Chondrocyte (in vitro differentiated cells): ENCODE measurements around the gene DSG2. TPM values are rescaled to one million over a fixed set of nuclear protein-coding genes. Genes with fewer than 3 reads are reported as not detected.
"Not testable (repeated sequence)": the region's sequence is repeated elsewhere in the genome, so short reads cannot be mapped to it uniquely, and the experiment has no call there.

Source experiments
- DNase-seq: peaks from one replicate; pipeline ENCODE4 v3.0.0; 2021; ENCODE audit warnings: mixed read lengths, low spot score
- H3K27ac Mint-ChIP-seq: one replicate; pipeline ENCODE4 v1.8.0; 2021; ENCODE audit warnings: mild to moderate bottlenecking, moderate library complexity, mixed read lengths; ENCODE audit not compliant: unreplicated experiment
- H3K27me3 Mint-ChIP-seq: 2 replicates; pipeline ENCODE4 v1.8.0; 2021; ENCODE audit warnings: low read depth, mixed read lengths
- H3K36me3 Mint-ChIP-seq: 2 replicates; pipeline ENCODE4 v1.8.0; 2021; ENCODE audit warnings: low read depth, mixed read lengths
- H3K4me1 Mint-ChIP-seq: 2 replicates; pipeline ENCODE4 v1.8.0; 2021; ENCODE audit warnings: low read depth, mild to moderate bottlenecking, mixed read lengths
- H3K4me3 Mint-ChIP-seq: one replicate; pipeline ENCODE4 v1.8.0; 2021; ENCODE audit warnings: mild to moderate bottlenecking, moderate library complexity, mixed read lengths; ENCODE audit not compliant: unreplicated experiment
- H3K9me3 Mint-ChIP-seq: 2 replicates; pipeline ENCODE4 v1.8.0; 2021; ENCODE audit warnings: low read depth, mixed read lengths
- total RNA-seq: library from RNA; stranded (reverse); gene quantifications from 3 replicates; pipeline ENCODE4 v1.2.1, GENCODE V29; 2021
- TF ChIP-seq, protein P1 (sequence below): fragments of 200-600 bp; sonication (generic); IDR thresholded peaks from 2 replicates; pipeline ENCODE4 v1.5.0; 2021; ENCODE audit warnings: antibody characterized with exemption, mild to moderate bottlenecking, moderate library complexity

Gene DSG2
- total RNA-seq, 1 donor from 2014 or later: 45.0 TPM

DNA sequence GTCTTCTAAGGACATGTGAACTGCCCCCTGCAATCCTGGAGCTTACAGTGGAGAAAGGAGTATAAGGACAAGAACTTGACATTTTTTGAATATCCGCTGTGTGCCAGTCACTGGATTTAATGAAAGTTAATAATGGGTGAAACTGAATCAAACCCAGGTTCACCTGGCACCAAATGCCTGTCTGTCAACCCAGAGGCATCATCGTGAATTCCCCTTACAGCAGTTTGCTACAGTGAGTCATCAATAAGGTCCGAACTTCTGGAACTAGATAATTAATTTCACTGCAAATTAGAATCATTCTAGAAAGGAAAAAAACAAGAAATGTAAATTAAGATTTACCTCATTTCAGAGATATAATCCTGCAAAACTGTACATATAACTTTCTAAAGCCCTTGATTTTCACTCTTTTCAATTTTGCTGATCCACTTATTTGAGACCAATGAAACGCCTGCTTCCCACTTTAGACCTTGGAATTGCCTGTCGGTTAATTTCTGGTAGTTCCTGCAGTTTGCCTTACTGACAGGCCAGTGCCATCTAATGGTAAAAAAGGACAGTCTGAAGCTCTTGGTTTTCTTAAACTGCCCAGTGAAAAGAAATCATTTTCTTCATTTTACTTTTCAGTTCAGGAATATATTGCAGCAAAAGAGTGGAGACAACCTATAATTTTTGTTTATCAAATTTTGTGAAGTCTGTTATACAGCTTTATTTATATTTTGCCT is 8.2 kb downstream of the DSG2 start:
- no peak for DNase-seq
- Mint-ChIP-seq H3K27ac (no peak overlapping the region), H3K4me3 (no peak overlapping the region), H3K9me3 (no peaks in the 10 kb centered on the region), H3K27me3 (no peaks in the 10 kb centered on the region), H3K4me1 (peaks cover 9% of the 10 kb centered on the region), H3K36me3 (no peaks in the 10 kb centered on the region)
- TF ChIP-seq, protein P1, sequence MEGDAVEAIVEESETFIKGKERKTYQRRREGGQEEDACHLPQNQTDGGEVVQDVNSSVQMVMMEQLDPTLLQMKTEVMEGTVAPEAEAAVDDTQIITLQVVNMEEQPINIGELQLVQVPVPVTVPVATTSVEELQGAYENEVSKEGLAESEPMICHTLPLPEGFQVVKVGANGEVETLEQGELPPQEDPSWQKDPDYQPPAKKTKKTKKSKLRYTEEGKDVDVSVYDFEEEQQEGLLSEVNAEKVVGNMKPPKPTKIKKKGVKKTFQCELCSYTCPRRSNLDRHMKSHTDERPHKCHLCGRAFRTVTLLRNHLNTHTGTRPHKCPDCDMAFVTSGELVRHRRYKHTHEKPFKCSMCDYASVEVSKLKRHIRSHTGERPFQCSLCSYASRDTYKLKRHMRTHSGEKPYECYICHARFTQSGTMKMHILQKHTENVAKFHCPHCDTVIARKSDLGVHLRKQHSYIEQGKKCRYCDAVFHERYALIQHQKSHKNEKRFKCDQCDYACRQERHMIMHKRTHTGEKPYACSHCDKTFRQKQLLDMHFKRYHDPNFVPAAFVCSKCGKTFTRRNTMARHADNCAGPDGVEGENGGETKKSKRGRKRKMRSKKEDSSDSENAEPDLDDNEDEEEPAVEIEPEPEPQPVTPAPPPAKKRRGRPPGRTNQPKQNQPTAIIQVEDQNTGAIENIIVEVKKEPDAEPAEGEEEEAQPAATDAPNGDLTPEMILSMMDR: peak; percentile 81

DNA sequence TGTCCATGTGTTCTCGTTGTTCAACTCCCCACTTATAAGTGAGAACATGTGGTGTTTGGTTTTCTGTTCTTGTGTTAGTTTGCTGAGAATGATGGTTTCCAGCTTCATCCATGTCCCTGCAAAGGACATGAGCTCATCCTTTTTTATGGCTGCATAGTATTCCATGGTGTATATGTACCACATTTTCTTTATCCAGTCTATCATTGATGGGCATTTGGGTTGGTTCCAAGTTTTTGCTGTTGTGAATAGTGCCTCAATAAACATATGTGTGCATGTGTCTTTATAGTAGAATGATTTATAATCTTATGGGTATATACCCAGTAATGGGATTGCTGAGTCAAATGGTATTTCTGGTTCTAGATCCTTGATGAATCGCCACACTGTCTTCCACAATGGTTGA is 9.1 kb downstream of the DSG2 start:
- not testable (repeated sequence) for H3K27ac Mint-ChIP-seq, H3K27me3 Mint-ChIP-seq, H3K36me3 Mint-ChIP-seq, DNase-seq, H3K9me3 Mint-ChIP-seq, H3K4me3 Mint-ChIP-seq
- peaks cover 14% of the 10 kb centered on the region for H3K4me1 Mint-ChIP-seq

DNA sequence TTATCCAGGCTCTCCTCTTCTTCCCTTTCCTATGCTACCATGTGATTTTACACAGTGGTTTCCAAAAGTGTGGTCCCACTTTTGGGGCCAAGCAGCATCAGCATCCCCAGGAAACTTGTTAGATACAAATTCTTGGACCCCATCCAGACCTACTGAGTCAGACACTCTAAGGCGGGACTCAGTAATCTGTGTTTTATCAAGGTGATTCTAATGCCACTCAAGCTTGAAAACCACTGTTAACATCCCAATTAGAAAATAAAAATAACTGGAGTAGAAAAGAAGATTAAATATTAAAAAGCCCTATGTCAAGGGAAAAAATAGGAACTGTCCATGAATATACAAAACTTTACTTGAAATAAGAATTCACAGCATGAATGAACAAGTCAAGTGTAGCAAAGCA is 10.8 kb downstream of the DSG2 start:
- TF ChIP-seq, protein P1: no peak
- Mint-ChIP-seq H3K27ac (no peak overlapping the region), H3K4me1 (peaks cover 31% of the 10 kb centered on the region), H3K4me3 (no peak overlapping the region), H3K27me3 (no peaks in the 10 kb centered on the region), H3K9me3 (no peaks in the 10 kb centered on the region), H3K36me3 (no peaks in the 10 kb centered on the region)
- no peak for DNase-seq

DNA sequence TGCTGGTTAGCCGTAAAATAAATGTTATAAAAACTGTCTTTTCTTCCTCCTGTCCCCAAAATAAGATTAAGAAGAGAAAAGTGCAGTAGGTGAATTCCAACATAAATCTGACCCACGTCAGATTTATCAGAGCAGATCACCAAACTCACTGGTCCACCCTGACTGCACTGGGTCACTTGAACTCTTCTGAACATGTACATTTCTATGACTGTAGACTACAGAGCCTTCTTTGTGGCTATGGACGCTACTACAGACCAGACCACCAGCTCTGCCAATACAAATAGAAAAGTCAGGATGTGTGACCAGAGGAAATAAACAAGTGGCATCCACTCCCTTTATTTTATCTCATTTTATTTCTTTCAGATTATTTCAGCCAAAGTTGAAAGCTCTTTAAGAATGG is 11.6 kb downstream of the DSG2 start:
- no peaks in the 10 kb centered on the region for H3K27me3 Mint-ChIP-seq
- TF ChIP-seq, protein P1: no peak
- no peaks in the 10 kb centered on the region for H3K9me3 Mint-ChIP-seq
- H3K4me1 Mint-ChIP-seq: peaks cover 34% of the 10 kb centered on the region
- H3K27ac Mint-ChIP-seq: no peak overlapping the region
- no peaks in the 10 kb centered on the region for H3K36me3 Mint-ChIP-seq
- H3K4me3 Mint-ChIP-seq: no peak overlapping the region
- DNase-seq: no peak

DNA sequence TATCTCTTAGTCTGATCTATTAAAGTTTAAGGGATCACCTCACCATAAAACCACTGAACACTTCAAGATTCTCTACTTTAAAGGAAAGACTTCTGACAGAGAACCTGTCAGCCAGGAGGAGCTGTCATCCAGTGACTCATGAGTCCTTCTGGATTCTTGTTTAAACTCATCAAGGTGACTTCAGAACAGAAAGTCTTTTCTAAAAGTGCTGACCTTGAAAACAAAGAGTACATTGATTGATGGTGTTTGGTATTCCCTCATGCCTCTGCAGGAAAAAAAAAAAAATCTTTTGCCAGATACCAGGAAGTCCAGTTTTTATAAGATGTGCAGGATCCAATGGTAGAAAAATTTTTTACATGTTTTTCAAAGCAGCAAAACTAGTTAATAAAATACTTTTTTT is 12.3 kb downstream of the DSG2 start:
- Mint-ChIP-seq H3K36me3 (no peaks in the 10 kb centered on the region), H3K9me3 (no peaks in the 10 kb centered on the region), H3K27ac (no peak overlapping the region), H3K4me3 (no peak overlapping the region), H3K4me1 (peaks cover 34% of the 10 kb centered on the region), H3K27me3 (no peaks in the 10 kb centered on the region)
- TF ChIP-seq, protein P1: no peak
- DNase-seq: no peak

DNA sequence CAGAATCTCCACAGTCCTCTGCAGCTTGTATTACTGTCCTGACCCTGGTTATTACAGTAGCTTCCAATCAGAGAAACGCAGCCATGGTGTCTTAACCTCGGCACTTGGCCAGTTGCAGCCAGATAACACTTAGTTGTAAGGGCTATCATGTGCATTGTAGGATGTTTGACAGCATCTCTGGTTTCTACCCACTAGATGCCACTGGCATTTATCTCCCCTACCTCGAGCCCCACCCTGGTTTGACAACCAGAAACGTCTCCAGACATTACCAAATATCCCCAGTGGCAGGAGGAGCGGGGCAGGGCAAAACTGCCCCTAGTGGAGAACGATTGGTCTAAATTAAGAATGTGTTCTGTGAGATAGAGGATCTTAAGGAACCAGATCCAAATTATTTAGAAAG is 13.1 kb downstream of the DSG2 start:
- H3K27ac Mint-ChIP-seq: no peak overlapping the region

More for the DNA sequence above, 13.1 kb downstream of the DSG2 start:
- H3K4me3 Mint-ChIP-seq: no peak overlapping the region
- H3K36me3 Mint-ChIP-seq: no peaks in the 10 kb centered on the region
- TF ChIP-seq, protein P1: peak; percentile 38
- H3K4me1 Mint-ChIP-seq: peaks cover 34% of the 10 kb centered on the region
- no peaks in the 10 kb centered on the region for H3K27me3 Mint-ChIP-seq
- no peaks in the 10 kb centered on the region for H3K9me3 Mint-ChIP-seq
- DNase-seq: no peak
